ENCODE data around the gene CTSC. TPM values are rescaled to one million over a fixed set of nuclear protein-coding genes. Genes with fewer than 3 reads are reported as not detected.

The CTSC gene
- total and polyA plus RNA-seq, 9 of the 15 experiments (the other 6 are each of a cell fraction or from before 2014, with no cell fraction given), result 113 to 403 (median 187) TPM

GRCh38 chr11:88337181-88337986, at the start of gene CTSC (continued):
- TF ChIP-seq HDAC1 (IDR thresholded peaks at IDR 0.05), result peak in 1 of 2 experiments; percentile 95; a peak in 2 of 4 replicates
- TF ChIP-seq ESRRA (IDR thresholded peaks at IDR 0.05; ENCODE audit: borderline replicate concordance, low read depth), result peak; percentile 94
- peak; percentile 86 for TF ChIP-seq ZNF395 (CRISPR knock-in tag; IDR thresholded peaks at IDR 0.05)
- TF ChIP-seq, protein P1, sequence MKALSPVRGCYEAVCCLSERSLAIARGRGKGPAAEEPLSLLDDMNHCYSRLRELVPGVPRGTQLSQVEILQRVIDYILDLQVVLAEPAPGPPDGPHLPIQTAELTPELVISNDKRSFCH (CRISPR knock-in tag; IDR thresholded peaks at IDR 0.05), result no peak
- TF ChIP-seq, protein P1 (tag; IDR thresholded peaks at IDR 0.05), result peak; percentile 42; the same call in 1 of the 2 replicates
- TF ChIP-seq ARID4B (CRISPR knock-in tag; IDR thresholded peaks at IDR 0.05), result peak; percentile 71
- peak; percentile 89 for TF ChIP-seq ZFX (CRISPR knock-in tag; IDR thresholded peaks at IDR 0.05)
- peak; percentile 90 to 91 for TF ChIP-seq NRF1 (conservative IDR thresholded peaks at IDR 0.05 in 1 of 2, IDR thresholded peaks at IDR 0.05 in 1 of 2)
- TF ChIP-seq CBX3 (IDR thresholded peaks at IDR 0.05; ENCODE audit: borderline replicate concordance in 1 of 2, low read length in 2 of 2), result peak in 1 of 2 experiments; percentile 53; a peak in 1 of 3 replicates
- no peak for TF ChIP-seq DACH1 (IDR thresholded peaks at IDR 0.05; ENCODE audit: partially characterized antibody)
- TF ChIP-seq, protein P2, sequence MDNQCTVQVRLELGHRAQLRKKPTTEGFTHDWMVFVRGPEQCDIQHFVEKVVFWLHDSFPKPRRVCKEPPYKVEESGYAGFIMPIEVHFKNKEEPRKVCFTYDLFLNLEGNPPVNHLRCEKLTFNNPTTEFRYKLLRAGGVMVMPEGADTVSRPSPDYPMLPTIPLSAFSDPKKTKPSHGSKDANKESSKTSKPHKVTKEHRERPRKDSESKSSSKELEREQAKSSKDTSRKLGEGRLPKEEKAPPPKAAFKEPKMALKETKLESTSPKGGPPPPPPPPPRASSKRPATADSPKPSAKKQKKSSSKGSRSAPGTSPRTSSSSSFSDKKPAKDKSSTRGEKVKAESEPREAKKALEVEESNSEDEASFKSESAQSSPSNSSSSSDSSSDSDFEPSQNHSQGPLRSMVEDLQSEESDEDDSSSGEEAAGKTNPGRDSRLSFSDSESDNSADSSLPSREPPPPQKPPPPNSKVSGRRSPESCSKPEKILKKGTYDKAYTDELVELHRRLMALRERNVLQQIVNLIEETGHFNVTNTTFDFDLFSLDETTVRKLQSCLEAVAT (IDR thresholded peaks at IDR 0.05), result peak; percentile 14 to 68; a peak in 1 of 4 replicates
- TF ChIP-seq, protein P3, sequence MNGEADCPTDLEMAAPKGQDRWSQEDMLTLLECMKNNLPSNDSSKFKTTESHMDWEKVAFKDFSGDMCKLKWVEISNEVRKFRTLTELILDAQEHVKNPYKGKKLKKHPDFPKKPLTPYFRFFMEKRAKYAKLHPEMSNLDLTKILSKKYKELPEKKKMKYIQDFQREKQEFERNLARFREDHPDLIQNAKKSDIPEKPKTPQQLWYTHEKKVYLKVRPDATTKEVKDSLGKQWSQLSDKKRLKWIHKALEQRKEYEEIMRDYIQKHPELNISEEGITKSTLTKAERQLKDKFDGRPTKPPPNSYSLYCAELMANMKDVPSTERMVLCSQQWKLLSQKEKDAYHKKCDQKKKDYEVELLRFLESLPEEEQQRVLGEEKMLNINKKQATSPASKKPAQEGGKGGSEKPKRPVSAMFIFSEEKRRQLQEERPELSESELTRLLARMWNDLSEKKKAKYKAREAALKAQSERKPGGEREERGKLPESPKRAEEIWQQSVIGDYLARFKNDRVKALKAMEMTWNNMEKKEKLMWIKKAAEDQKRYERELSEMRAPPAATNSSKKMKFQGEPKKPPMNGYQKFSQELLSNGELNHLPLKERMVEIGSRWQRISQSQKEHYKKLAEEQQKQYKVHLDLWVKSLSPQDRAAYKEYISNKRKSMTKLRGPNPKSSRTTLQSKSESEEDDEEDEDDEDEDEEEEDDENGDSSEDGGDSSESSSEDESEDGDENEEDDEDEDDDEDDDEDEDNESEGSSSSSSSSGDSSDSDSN (IDR thresholded peaks at IDR 0.05; ENCODE audit: borderline replicate concordance in 1 of 2, low read depth in 2 of 2, low read length in 2 of 2), result peak; percentile 53 to 56; a peak in 2 of 4 replicates
- TF ChIP-seq CREB3L1 (IDR thresholded peaks at IDR 0.05; ENCODE audit: borderline replicate concordance, low read depth), result 0 out of 2 replicates have a peak, but pooled peaks have one; percentile 61

Measured in K562 (cell line).